HUES6 (cell line): ENCODE data around the gene CLDN3.
"Not testable (repeated sequence)": the region's sequence is repeated elsewhere in the genome, so short reads cannot be mapped to it uniquely, and the experiment has no call there.

ENCODE experiments used
- H3K27ac ChIP-seq: 2 replicates; pipeline ENCODE4 v1.7.0; 2013; ENCODE audit warnings: low read depth, mild to moderate bottlenecking, low read length, inconsistent platforms
- H3K27me3 ChIP-seq: 2 replicates; pipeline ENCODE4 v1.6.1; 2013; ENCODE audit warnings: low read length; ENCODE audit not compliant: control insufficient read depth, insufficient read depth
- H3K36me3 ChIP-seq: 2 replicates; pipeline ENCODE4 v1.6.1; 2013; ENCODE audit warnings: low read length; ENCODE audit not compliant: control insufficient read depth, insufficient read depth
- H3K4me1 ChIP-seq: 2 replicates; pipeline ENCODE4 v1.6.1; 2013; ENCODE audit warnings: low read length; ENCODE audit not compliant: control insufficient read depth, insufficient read depth
- H3K4me3 ChIP-seq: 2 replicates; pipeline ENCODE4 v1.5.1; 2013; ENCODE audit warnings: low read depth, low read length
- H3K9ac ChIP-seq: one replicate; pipeline ENCODE4 v1.6.1; 2013; ENCODE audit warnings: mild to moderate bottlenecking, low read length
- H3K9me3 ChIP-seq: 2 replicates; pipeline ENCODE4 v1.6.1; 2013; ENCODE audit warnings: low read depth, low read length; ENCODE audit not compliant: control insufficient read depth, insufficient read depth

CLDN3 gene

DNA sequence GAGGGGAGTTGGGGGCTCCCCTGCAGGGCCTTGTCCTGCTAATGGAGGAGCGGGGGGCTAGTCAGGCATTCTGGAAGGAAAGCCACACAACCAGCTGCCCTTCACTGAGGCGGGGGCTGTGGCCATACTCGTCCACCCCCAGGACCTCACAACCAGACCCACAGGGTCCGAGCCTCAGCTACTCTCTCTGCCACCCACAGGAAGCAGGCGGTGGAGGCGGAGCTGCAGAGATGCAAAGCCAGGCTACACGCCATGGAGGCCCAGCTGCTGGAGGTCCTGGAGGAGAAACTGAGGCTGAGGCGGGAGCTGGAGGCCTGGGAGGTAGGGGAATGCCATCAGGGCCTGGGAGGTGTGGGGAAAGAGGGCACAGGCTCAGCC lies 34.6 kb downstream of the CLDN3 start:
- no peaks in the 10 kb centered on the region for H3K9me3 ChIP-seq
- H3K4me1 ChIP-seq: peaks cover 13% of the 10 kb centered on the region
- H3K27me3 ChIP-seq: peaks cover 3% of the 10 kb centered on the region
- no peak overlapping the region for H3K4me3 ChIP-seq
- peaks cover 17% of the 10 kb centered on the region for H3K36me3 ChIP-seq
- no peak overlapping the region for H3K27ac ChIP-seq
- H3K9ac ChIP-seq: no peak overlapping the region

DNA sequence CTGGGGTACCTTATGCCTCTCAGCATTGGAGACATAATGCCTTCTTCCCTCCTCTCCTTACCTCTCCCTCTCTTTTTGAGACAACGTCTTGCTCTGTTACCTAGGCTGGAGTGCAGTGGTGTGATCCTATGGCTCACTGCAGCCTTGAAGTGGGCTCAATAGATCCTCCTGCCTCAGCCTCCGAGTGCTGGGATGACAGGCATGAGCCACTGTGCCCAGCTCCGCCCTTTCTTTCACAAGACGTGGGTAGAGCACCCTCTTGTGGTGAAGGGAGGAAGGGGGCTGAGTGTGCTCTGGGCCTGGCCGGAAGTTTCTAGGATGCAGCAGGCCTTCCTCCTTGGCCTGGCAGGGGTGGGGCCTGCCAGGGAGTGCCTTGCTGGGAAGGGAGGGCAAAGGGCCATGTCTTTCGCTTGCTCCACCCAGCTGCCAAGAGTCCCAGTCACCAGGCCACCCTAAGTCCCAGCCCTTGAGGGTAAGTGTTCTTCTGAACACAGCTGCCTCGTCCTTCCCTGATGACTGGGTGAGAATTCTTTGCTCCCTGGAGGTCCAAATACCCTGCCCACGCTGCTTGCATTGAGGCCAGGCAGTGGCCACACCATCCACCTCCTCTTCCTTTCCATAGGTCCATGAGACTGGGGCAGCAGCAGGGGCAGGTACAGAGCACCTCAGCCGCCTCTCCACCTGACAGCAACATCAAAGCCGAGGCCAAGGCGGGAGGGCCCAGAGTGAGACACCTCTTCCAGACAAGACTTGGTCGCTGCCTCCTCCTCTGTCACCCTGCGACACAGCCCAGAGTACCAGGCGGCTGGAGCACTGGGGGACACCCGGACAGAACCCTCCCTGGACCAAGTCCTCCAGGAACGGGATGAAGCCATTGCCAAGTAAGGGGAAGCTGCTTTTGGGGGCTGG lies 35.2 kb downstream of the CLDN3 start:
- H3K27me3 ChIP-seq: no peaks in the 10 kb centered on the region
- H3K4me3 ChIP-seq: no peak overlapping the region
- peaks cover 17% of the 10 kb centered on the region for H3K36me3 ChIP-seq
- peaks cover 10% of the 10 kb centered on the region; the same call in 1 of the 2 replicates for H3K4me1 ChIP-seq
- no peak overlapping the region for H3K27ac ChIP-seq
- no peak overlapping the region for H3K9ac ChIP-seq
- H3K9me3 ChIP-seq: no peaks in the 10 kb centered on the region

DNA sequence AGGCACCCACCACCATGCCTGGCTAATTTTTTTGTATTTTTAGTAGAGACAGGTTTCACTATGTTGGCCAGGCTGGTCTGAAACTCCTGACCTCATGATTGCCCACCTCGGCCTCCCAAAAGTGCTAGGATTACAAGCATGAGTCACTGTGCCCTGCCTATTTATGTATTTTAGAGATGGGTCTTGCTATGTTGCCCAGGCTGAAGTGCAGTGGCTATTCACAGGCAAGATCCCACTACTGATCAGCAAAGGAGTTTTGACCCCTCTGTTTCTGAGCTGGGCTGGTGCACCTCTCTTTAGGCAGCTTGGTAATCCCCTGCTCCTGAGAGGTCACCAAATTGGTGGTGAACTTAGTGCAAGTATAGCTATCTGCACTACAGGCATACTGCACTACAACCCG lies 37.7 kb downstream of the CLDN3 start:
- Histone ChIP-seq H3K27me3 (no peaks in the 10 kb centered on the region), H3K9me3 (no peaks in the 10 kb centered on the region), H3K4me3 (no peak overlapping the region), H3K36me3 (peaks cover 15% of the 10 kb centered on the region), H3K4me1 (peaks cover 6% of the 10 kb centered on the region), H3K27ac (no peak overlapping the region), H3K9ac (no peak overlapping the region)

DNA sequence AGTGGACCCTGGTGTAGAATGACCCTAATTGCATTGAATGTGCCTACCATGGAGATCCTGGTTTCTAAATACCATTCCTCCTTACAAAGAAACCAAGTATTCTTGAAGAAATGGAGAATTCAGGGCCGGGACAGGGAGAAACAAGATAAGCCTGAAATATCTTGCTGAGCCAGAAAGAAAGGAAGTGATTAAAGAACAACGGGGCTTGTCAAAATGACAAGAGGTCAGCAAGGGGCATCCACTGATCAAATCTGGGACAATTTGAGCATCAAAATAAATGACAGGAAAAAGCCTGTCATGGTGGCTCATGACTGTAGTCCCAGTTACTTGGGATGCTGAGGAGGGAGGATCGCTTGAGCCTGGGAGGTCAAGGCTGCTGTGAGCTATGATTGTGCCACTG lies 39.6 kb downstream of the CLDN3 start:
- no peaks in the 10 kb centered on the region for H3K27me3 ChIP-seq
- H3K9ac ChIP-seq: no peak overlapping the region
- no peak overlapping the region for H3K4me3 ChIP-seq
- peaks cover 6% of the 10 kb centered on the region for H3K4me1 ChIP-seq
- no peaks in the 10 kb centered on the region for H3K9me3 ChIP-seq
- H3K36me3 ChIP-seq: no peaks in the 10 kb centered on the region; the same call in 1 of the 2 replicates
- no peak overlapping the region for H3K27ac ChIP-seq

DNA sequence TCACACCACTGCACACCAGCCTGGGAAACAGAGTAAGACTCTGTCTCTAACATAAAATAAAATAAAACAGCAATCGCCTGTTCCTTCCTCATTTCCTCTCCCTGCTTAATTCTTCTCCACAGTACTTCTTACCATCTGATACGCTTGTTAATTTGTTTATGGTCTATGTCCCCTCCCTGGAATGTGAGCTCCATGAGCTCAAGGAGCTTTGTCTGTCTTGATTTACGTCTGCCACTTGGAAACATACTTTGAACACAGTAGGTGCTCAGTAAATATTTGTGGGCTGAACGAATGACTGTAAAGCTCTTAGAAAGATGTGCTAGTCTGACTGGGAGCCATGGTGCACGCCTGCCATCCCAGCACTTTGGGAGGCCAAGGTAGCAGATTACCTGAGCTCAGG lies 41.5 kb downstream of the CLDN3 start:
- Histone ChIP-seq H3K4me1 (peaks cover 3% of the 10 kb centered on the region; the same call in 1 of the 2 replicates), H3K9ac (no peak overlapping the region), H3K36me3 (no peaks in the 10 kb centered on the region), H3K4me3 (no peak overlapping the region), H3K27ac (no peak overlapping the region), H3K27me3 (no peaks in the 10 kb centered on the region), H3K9me3 (no peaks in the 10 kb centered on the region)

DNA sequence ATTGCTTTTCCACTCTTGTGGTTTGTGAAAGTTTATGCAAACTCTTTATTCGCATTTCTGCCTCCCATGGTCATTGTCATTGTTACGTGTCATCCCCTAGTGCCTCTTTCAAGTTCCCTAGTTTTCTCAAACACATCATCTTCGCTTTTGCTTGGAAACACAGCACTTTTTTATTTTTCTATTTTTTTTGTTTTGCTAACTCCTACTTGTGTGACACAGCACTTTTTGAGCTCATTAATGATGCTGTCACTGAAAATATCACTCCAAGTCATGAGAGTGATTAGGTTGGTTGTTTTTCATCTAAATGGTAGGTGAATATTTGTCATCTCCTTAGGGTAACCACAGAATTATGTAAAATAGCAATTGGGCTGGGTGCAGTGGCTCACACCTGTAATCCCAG lies 42.1 kb downstream of the CLDN3 start:
- H3K4me1 ChIP-seq: peaks cover 3% of the 10 kb centered on the region; the same call in 1 of the 2 replicates
- H3K27ac ChIP-seq: no peak overlapping the region
- no peaks in the 10 kb centered on the region for H3K36me3 ChIP-seq
- no peaks in the 10 kb centered on the region for H3K27me3 ChIP-seq
- H3K9ac ChIP-seq: no peak overlapping the region
- no peak overlapping the region for H3K4me3 ChIP-seq
- H3K9me3 ChIP-seq: no peaks in the 10 kb centered on the region

DNA sequence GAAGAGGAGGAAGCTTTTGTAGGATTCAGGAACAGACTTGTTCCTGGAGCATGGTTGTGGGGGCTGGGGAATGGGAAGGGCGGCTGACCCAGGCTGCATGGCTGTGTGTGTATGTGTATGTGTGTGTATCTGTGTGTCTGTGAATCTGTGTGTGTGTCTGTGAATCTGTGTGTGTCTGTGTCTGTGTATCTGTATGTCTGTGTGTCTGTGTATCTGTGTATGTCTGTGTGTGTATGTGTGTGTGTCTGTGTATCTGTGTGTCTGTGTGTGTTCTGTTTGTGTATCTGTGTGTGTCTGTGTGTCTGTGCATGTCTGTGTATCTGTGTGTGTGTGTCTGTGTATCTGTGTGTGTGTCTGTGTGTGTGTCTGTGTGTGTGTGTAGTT lies 44.0 kb downstream of the CLDN3 start:
- Histone ChIP-seq H3K36me3 (no peaks in the 10 kb centered on the region), H3K27ac (no peak overlapping the region)

DNA sequence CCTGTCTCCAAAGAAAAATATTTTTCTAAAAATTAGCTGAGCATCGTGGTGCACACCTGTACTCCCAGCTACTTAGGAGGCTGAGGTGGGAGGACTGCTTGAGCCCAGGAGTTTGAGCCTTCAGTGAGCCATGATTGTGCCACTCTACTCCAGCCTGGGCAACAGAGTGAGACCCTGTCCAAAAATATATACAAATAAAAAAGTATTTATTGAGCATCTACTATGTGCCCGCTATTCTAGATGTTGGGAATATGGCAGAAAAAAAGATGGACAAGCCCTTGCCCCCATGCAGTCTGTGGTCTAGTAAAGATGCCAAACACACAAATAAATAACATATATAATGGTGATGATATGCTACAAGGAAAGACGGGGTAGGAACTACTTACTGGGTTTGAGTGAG lies 46.3 kb downstream of the CLDN3 start:
- Histone ChIP-seq H3K36me3 (no peaks in the 10 kb centered on the region), H3K27ac (no peak overlapping the region), H3K9ac (no peak overlapping the region), H3K9me3 (no peaks in the 10 kb centered on the region), H3K27me3 (peaks cover 13% of the 10 kb centered on the region), H3K4me3 (no peak overlapping the region), H3K4me1 (peaks cover 3% of the 10 kb centered on the region; the same call in 1 of the 2 replicates)

More for the DNA sequence above, 44.0 kb downstream of the CLDN3 start:
- no peaks in the 10 kb centered on the region for H3K9me3 ChIP-seq
- no peak overlapping the region for H3K4me3 ChIP-seq
- no peak overlapping the region for H3K9ac ChIP-seq
- peaks cover 3% of the 10 kb centered on the region; the same call in 1 of the 2 replicates for H3K4me1 ChIP-seq
- no peaks in the 10 kb centered on the region; the same call in none of the 2 replicates for H3K27me3 ChIP-seq

DNA sequence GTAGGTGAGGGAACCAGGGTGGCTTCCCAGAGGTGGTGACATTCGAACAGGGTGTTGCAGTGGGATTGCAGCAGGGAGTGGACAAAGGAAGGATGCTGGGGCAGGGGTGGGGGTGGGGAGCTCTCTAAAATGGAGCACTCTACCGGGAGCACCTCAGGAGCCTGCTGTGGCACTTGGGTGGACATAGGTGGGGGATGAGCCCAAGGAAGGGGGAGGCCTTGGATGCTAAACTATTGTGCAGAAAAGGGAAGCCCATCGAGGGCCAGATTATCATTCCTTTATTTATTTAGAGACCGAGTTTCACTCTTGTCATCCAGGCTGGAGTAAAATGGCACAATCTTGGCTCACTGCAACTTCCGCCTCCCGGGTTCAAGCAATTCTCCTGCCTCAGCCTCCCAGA lies 47.3 kb downstream of the CLDN3 start:
- Histone ChIP-seq H3K27me3 (peaks cover 23% of the 10 kb centered on the region), H3K9me3 (no peaks in the 10 kb centered on the region), H3K9ac (no peak overlapping the region), H3K27ac (no peak overlapping the region), H3K4me1 (peaks cover 5% of the 10 kb centered on the region; the same call in 1 of the 2 replicates), H3K36me3 (no peaks in the 10 kb centered on the region), H3K4me3 (no peak overlapping the region)

DNA sequence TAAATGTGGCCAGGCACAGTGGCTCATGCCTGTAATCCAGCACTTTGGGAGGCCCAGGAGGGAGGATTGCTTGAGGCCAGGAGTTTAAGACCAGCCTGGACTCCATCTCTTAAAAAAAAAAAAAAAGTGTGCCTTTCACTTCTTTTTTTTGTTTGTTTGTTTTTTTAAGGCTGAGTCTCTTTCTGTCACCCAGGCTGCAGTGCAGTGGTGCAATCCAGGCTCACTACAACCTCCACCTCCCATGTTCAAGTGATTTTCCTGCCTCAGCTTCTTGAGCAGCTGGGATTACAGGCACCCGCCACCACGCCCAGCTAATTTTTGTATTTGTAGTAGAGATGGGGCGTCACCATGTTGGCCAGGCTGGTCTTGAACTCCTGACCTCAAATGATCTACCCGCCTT lies 47.9 kb downstream of the CLDN3 start:
- H3K27me3 ChIP-seq: peaks cover 25% of the 10 kb centered on the region
- not testable (repeated sequence) for H3K36me3 ChIP-seq, H3K4me3 ChIP-seq, H3K9me3 ChIP-seq, H3K4me1 ChIP-seq, H3K27ac ChIP-seq, H3K9ac ChIP-seq

DNA sequence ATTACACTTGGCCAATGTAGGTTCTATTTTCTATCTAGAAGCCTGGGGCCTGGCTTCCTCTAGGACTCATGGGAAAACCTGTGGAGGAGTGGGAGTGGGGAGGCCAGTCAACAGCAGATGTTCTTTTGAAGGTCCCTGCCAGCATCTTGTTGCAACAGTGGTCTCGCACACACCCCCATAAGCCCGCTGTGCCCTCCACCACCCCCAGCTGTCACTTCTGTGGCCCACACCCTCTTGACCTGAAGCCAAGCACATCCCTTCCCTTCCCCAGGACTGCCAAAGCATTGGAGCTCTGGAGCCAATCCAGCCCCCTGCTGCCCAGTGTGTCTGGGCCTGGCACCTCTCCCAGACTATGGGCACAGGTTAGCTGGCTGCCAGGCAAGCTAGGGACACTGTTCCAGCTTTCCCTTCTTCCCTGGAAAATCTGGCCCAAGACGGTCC lies 48.7 kb downstream of the CLDN3 start:
- H3K4me1 ChIP-seq: peaks cover 5% of the 10 kb centered on the region; the same call in 1 of the 2 replicates
- H3K27ac ChIP-seq: no peak overlapping the region
- no peaks in the 10 kb centered on the region for H3K36me3 ChIP-seq
- H3K4me3 ChIP-seq: no peak overlapping the region
- H3K27me3 ChIP-seq: peaks cover 25% of the 10 kb centered on the region
- no peak overlapping the region for H3K9ac ChIP-seq
- no peaks in the 10 kb centered on the region for H3K9me3 ChIP-seq
